Measurements from ENCODE around the gene ZBTB46.

- TF ChIP-seq CTCF (conservative IDR thresholded peaks at IDR 0.05; ENCODE audit: low read depth, low read length) (no peak), EZH2 (IDR thresholded peaks at IDR 0.05; ENCODE audit: borderline replicate concordance, low read depth, low read length, poor library complexity, severe bottlenecking) (no peak)
Observed at GRCh38 chr20:63747622-63748069, 83.4 kb downstream of the ZBTB46 start.

Data from A673 (cell line).